ENCODE measurements around the gene HDDC2.

The HDDC2 gene

GRCh38 chr6:125299257-125299656 lies 2.5 kb downstream of the HDDC2 start:
- TF ChIP-seq CTCF (conservative IDR thresholded peaks at IDR 0.05; ENCODE audit: low read depth, low read length): no peak
- no peak overlapping the region for H3K4me3 ChIP-seq (ENCODE audit: low read depth, low read length)
- DNase-seq (ENCODE audit: low read depth): no peak

GRCh38 chr6:125296471-125296870 lies 5.3 kb downstream of the HDDC2 start:
- no peak for TF ChIP-seq CTCF (conservative IDR thresholded peaks at IDR 0.05; ENCODE audit: low read depth, low read length)
- no peak overlapping the region for H3K4me3 ChIP-seq (ENCODE audit: low read depth, low read length)
- no peak for DNase-seq (ENCODE audit: low read depth)

GRCh38 chr6:125294925-125295324 lies 6.8 kb downstream of the HDDC2 start:
- no peak overlapping the region for H3K4me3 ChIP-seq (ENCODE audit: low read depth, low read length)
- DNase-seq (ENCODE audit: low read depth): no peak
- TF ChIP-seq CTCF (conservative IDR thresholded peaks at IDR 0.05; ENCODE audit: low read depth, low read length): no peak

- peak; percentile 37 for DNase-seq (ENCODE audit: low read depth)
- no peak overlapping the region for H3K4me3 ChIP-seq (ENCODE audit: low read depth, low read length)
- TF ChIP-seq CTCF (conservative IDR thresholded peaks at IDR 0.05; ENCODE audit: low read depth, low read length): no peak
Observed at GRCh38 chr6:125294036-125294435, 7.7 kb downstream of the HDDC2 start.

GRCh38 chr6:125293587-125293986 lies 8.2 kb downstream of the HDDC2 start:
- DNase-seq (ENCODE audit: low read depth): no peak
- no peak for TF ChIP-seq CTCF (conservative IDR thresholded peaks at IDR 0.05; ENCODE audit: low read depth, low read length)
- no peak overlapping the region for H3K4me3 ChIP-seq (ENCODE audit: low read depth, low read length)

GRCh38 chr6:125287718-125288117 lies 14.0 kb downstream of the HDDC2 start:
- DNase-seq (ENCODE audit: low read depth): no peak
- TF ChIP-seq CTCF (conservative IDR thresholded peaks at IDR 0.05; ENCODE audit: low read depth, low read length): no peak
- no peak overlapping the region for H3K4me3 ChIP-seq (ENCODE audit: low read depth, low read length)

GRCh38 chr6:125285936-125286335 lies 15.8 kb downstream of the HDDC2 start:
- H3K4me3 ChIP-seq (ENCODE audit: low read depth, low read length): no peak overlapping the region
- TF ChIP-seq CTCF (conservative IDR thresholded peaks at IDR 0.05; ENCODE audit: low read depth, low read length): no peak
- peak; percentile 55 for DNase-seq (ENCODE audit: low read depth)
